Testis (tissue), 2 donors: ENCODE measurements around the gene RARS2.

ENCODE experiments used
- CTCF ChIP-seq, 3 experiments: fragments of 450-650 bp in 2 of 3; fragments of 200-600 bp in 1 of 3; sonication (generic) in 1 of 3; IDR thresholded peaks; one replicate each; pipeline ENCODE4 v1.5.1; 2016 to 2019; ENCODE audit warnings: antibody characterized with exemption in 3 of 3, mild to moderate bottlenecking in 2 of 3, moderate library complexity in 1 of 3
- POLR2A ChIP-seq: fragments of 450-650 bp; IDR thresholded peaks from one replicate; pipeline ENCODE4 v1.6.1; 2017; ENCODE audit warnings: antibody characterized with exemption, mild to moderate bottlenecking, moderate library complexity

DNA sequence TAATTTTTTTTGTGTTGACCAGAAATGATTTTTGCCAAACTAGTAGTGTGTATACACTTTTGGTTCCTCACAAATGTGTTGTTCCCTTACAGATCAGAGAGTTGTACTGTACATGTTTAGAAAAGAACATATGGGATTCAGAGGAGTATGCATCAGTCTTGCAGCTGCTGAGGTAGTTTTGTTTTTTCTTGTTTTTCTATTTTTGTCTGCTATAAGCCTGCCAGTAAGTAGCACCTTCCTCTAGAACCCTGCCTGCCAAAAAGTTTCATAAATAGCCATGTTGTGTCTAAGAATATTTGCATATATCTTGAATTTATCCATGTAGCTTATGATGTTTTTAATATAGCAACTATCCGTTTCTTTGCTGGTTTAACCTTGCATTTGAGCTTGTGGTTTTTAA is 46.5 kb upstream of the RARS2 start:
- TF ChIP-seq CTCF (IDR thresholded peaks at IDR 0.05) (no peak), POLR2A (no peak)
